ENCODE data around the gene RASL11A. TPM values are rescaled to one million over a fixed set of nuclear protein-coding genes. Genes with fewer than 3 reads are reported as not detected.

RASL11A gene
- total and polyA plus RNA-seq, 2 of the 8 experiments (the other 6 are each of a cell fraction or from before 2014, with no cell fraction given): 2.9 to 6.8 TPM

GRCh38 chr13:27226991-27227390 lies 43.6 kb upstream of the RASL11A start:
- Histone ChIP-seq H3K4me2 (ENCODE audit: insufficient read depth in 1 of 2, low read depth in 2 of 2, low read length in 2 of 2) (no peak overlapping the region), H3K23me2 (ENCODE audit: low read depth, low read length) (no peaks in the 10 kb centered on the region), H3K14ac (ENCODE audit: insufficient read length) (no peak overlapping the region), H3K4me1 (replicated peaks in 1 of 4; ENCODE audit: control insufficient read depth in 3 of 4, insufficient read depth in 4 of 4, low read length in 3 of 4) (no peaks in the 10 kb centered on the region), H3K79me2 (ENCODE audit: control insufficient read depth in 1 of 2, insufficient read depth in 2 of 2, low read length in 2 of 2) (no peaks in the 10 kb centered on the region), H2AK5ac (ENCODE audit: low read depth, low read length) (no peak overlapping the region), H3K4me3 (ENCODE audit: extremely low read depth in 1 of 4, insufficient read depth in 2 of 4, low read depth in 3 of 4, low read length in 4 of 4) (no peak overlapping the region), H3K27me3 (replicated peaks in 1 of 4; ENCODE audit: control insufficient read depth in 3 of 4, extremely low read depth in 1 of 4, insufficient read depth in 3 of 4, low read length in 3 of 4) (no peaks in the 10 kb centered on the region), H4K20me1 (replicated peaks in 1 of 2; ENCODE audit: control insufficient read depth in 1 of 2, insufficient read depth in 2 of 2, low read length in 2 of 2) (no peaks in the 10 kb centered on the region), H2BK120ac (replicated peaks; ENCODE audit: low read depth, low read length) (no peak overlapping the region), H3K79me1 (ENCODE audit: low read depth, low read length) (no peaks in the 10 kb centered on the region), H3K27ac (ENCODE audit: low read depth, low read length) (no peak overlapping the region), H3K23ac (ENCODE audit: insufficient read length) (no peak overlapping the region), H4K91ac (replicated peaks; ENCODE audit: insufficient read length, low read length) (no peak overlapping the region), H3K9ac (replicated peaks in 1 of 4; ENCODE audit: extremely low read depth in 1 of 4, low read depth in 3 of 4, low read length in 3 of 4) (no peak overlapping the region), H2AFZ (ENCODE audit: low read length) (no peak overlapping the region), H3K4ac (replicated peaks; ENCODE audit: insufficient read length, low read depth, low read length) (no peak overlapping the region), H4K5ac (ENCODE audit: insufficient read length, low read depth, low read length) (no peak overlapping the region), H2BK20ac (ENCODE audit: low read length) (no peak overlapping the region), H3K9me3 (ENCODE audit: insufficient read depth in 2 of 2, low read depth in 1 of 2, low read length in 1 of 2) (no peaks in the 10 kb centered on the region), H2BK12ac (ENCODE audit: low read depth, low read length) (no peak overlapping the region), H3K36me3 (ENCODE audit: control insufficient read depth in 2 of 4, insufficient read depth in 4 of 4, low read length in 3 of 4) (no peaks in the 10 kb centered on the region), H3K18ac (ENCODE audit: extremely low read depth, low read length) (no peak overlapping the region), H2BK5ac (ENCODE audit: low read depth, low read length) (no peak overlapping the region), H2BK15ac (ENCODE audit: low read length) (no peak overlapping the region), H4K8ac (ENCODE audit: extremely low read depth, insufficient read depth, low read length) (no peak overlapping the region), H3K56ac (replicated peaks; ENCODE audit: insufficient read length, low read depth, low read length) (no peak overlapping the region)
- no peak for FAIRE-seq
- CTCF ChIA-PET (ENCODE audit: partially characterized antibody): interaction anchor here (0.7 to 1.6 kb wide), 3 partner anchors 15 to 166 kb away, joined by 3 read pairs; no protein-coding TSS in a partner anchor
- DNase-seq (ENCODE audit: low read depth in 1 of 2, low spot score in 2 of 2): no peak
- no peak for TF ChIP-seq ATF3 (IDR thresholded peaks at IDR 0.05; ENCODE audit: insufficient read depth, low read depth, low read length)
- TF ChIP-seq EGR1 (IDR thresholded peaks at IDR 0.05; ENCODE audit: borderline replicate concordance, low read depth, low read length): no peak
- no peak for TF ChIP-seq HDAC2 (IDR thresholded peaks at IDR 0.05; ENCODE audit: borderline replicate concordance in 1 of 2, low read depth in 2 of 2, low read length in 2 of 2)
- no peak for TF ChIP-seq EP300 (IDR thresholded peaks at IDR 0.05; ENCODE audit: borderline replicate concordance in 1 of 2, low read depth in 2 of 2, low read length in 2 of 2)
- TF ChIP-seq TBP (IDR thresholded peaks at IDR 0.05; ENCODE audit: low read depth, low read length): no peak
- TF ChIP-seq GTF2F1 (IDR thresholded peaks at IDR 0.05; ENCODE audit: borderline replicate concordance, low read depth, low read length): no peak
- TF ChIP-seq BCL11A (IDR thresholded peaks at IDR 0.05; ENCODE audit: low read depth in 2 of 2, low read length in 2 of 2): no peak
- TF ChIP-seq RFX5 (IDR thresholded peaks at IDR 0.05; ENCODE audit: borderline replicate concordance, low read depth, low read length): no peak
- no peak for TF ChIP-seq SIRT6 (IDR thresholded peaks at IDR 0.05; ENCODE audit: low read length)
- no peak for TF ChIP-seq E2F6 (IDR thresholded peaks at IDR 0.05)
- no peak for TF ChIP-seq CEBPB (IDR thresholded peaks at IDR 0.05; ENCODE audit: low read depth, low read length)
- 96% methylated on average over 2 of the region's 2 CpGs; no CpG with 5 or more reads in 1 of the 2 experiments for WGBS, 2 experiments (ENCODE audit: extremely low coverage in 1 of 2, insufficient coverage in 1 of 2, insufficient read length in 1 of 2, insufficient replicate concordance in 2 of 2, low coverage in 1 of 2, low lambda C conversion rate in 2 of 2, missing lambda C conversion rate in 1 of 2)
- POLR2A ChIA-PET (ENCODE audit: partially characterized antibody): interaction anchor here (1.3 to 2.0 kb wide), 3 partner anchors 11 to 24 kb away, joined by 3 to 8 read pairs (median 4); partner anchors contain the start of gene RPL21

All from H1 (cell line).